MM.1S (cell line): Measurements from ENCODE around the gene TENT4A.

ENCODE experiments used
- DNase-seq: peaks from one replicate; pipeline ENCODE4 v3.0.0-alpha.2; 2015
- H2AFZ ChIP-seq: fragments of 300-600 bp; sonication (generic); 2 replicates; pipeline ENCODE4 v1.6.0; 2016; ENCODE audit warnings: antibody characterized with exemption, low read length
- H3F3A ChIP-seq: fragments of 300-600 bp; sonication (generic); 2 replicates; pipeline ENCODE4 v1.6.1; 2016; ENCODE audit warnings: mild to moderate bottlenecking, antibody characterized with exemption, low read length, moderate library complexity, mixed read lengths; ENCODE audit not compliant: insufficient read depth
- H3K27ac ChIP-seq: fragments of 300-600 bp; sonication (generic); 2 replicates; pipeline ENCODE4 v1.5.1; 2016; ENCODE audit warnings: mild to moderate bottlenecking, low read length
- H3K27me3 ChIP-seq: fragments of 300-600 bp; sonication (generic); replicated peaks from 2 replicates; pipeline ENCODE4 v1.6.0; 2016; ENCODE audit warnings: low read length; ENCODE audit not compliant: insufficient read depth
- H3K36me3 ChIP-seq: fragments of 300-600 bp; sonication (generic); replicated peaks from 2 replicates; pipeline ENCODE4 v1.6.1; 2016; ENCODE audit warnings: mild to moderate bottlenecking, low read length, mixed read lengths; ENCODE audit not compliant: insufficient read depth
- H3K4me1 ChIP-seq: fragments of 300-600 bp; sonication (generic); 2 replicates; pipeline ENCODE4 v1.6.1; 2016; ENCODE audit warnings: low read length, mixed read lengths
- H3K4me2 ChIP-seq: fragments of 300-600 bp; sonication (generic); 2 replicates; pipeline ENCODE4 v1.6.0; 2016; ENCODE audit warnings: low read depth, low read length
- H3K4me3 ChIP-seq: fragments of 300-600 bp; sonication (generic); 2 replicates; pipeline ENCODE4 v1.5.1; 2016; ENCODE audit warnings: low read length, mixed read lengths
- H3K79me2 ChIP-seq: fragments of 300-600 bp; sonication (generic); 2 replicates; pipeline ENCODE4 v1.6.1; 2016; ENCODE audit warnings: mixed run types, low read length, mixed read lengths
- H3K9ac ChIP-seq: fragments of 300-600 bp; sonication (generic); 2 replicates; pipeline ENCODE4 v1.6.1; 2016; ENCODE audit warnings: low read length, mixed read lengths
- H3K9me2 ChIP-seq: fragments of 300-600 bp; sonication (generic); replicated peaks from 2 replicates; pipeline ENCODE4 v1.6.1; 2016; ENCODE audit warnings: mild to moderate bottlenecking, low read length, mixed read lengths; ENCODE audit not compliant: insufficient read depth
- H3K9me3 ChIP-seq: fragments of 300-600 bp; sonication (generic); replicated peaks from 2 replicates; pipeline ENCODE4 v1.6.1; 2016; ENCODE audit warnings: mild to moderate bottlenecking, low read length, mixed read lengths; ENCODE audit not compliant: insufficient read depth
- H4K20me1 ChIP-seq: fragments of 300-600 bp; sonication (generic); 2 replicates; pipeline ENCODE4 v1.6.1; 2016; ENCODE audit warnings: mild to moderate bottlenecking, low read length, moderate library complexity, mixed read lengths; ENCODE audit not compliant: insufficient read depth
- CTCF ChIP-seq: fragments of 300-600 bp; sonication (generic); IDR thresholded peaks from 2 replicates; pipeline ENCODE4 v1.5.1; 2016; ENCODE audit warnings: antibody characterized with exemption, low read length, mixed read lengths
- EZH2 ChIP-seq: fragments of 300-600 bp; sonication (generic); optimal IDR thresholded peaks from 2 replicates; pipeline ENCODE3; 2017; ENCODE audit warnings: low read depth, mild to moderate bottlenecking, antibody characterized with exemption, low read length, mixed read lengths
- EZH2phosphoT487 ChIP-seq: fragments of 300-600 bp; sonication (generic); IDR thresholded peaks from 2 replicates; pipeline ENCODE4 v1.6.1; 2018; ENCODE audit warnings: antibody characterized with exemption, low read length

TENT4A gene

GRCh38 chr5:6788439-6788838, 75.2 kb downstream of the TENT4A start:
- H3F3A ChIP-seq = no peaks in the 10 kb centered on the region
- no peak overlapping the region for H3K4me3 ChIP-seq
- no peak for DNase-seq
- H3K36me3 ChIP-seq = no peaks in the 10 kb centered on the region
- H3K27me3 ChIP-seq = no peaks in the 10 kb centered on the region
- H2AFZ ChIP-seq = no peak overlapping the region
- no peaks in the 10 kb centered on the region for H3K9me2 ChIP-seq
- no peaks in the 10 kb centered on the region for H3K79me2 ChIP-seq
- H4K20me1 ChIP-seq = no peaks in the 10 kb centered on the region
- no peaks in the 10 kb centered on the region for H3K4me1 ChIP-seq
- no peak overlapping the region for H3K9ac ChIP-seq
- TF ChIP-seq EZH2 (no peak), EZH2phosphoT487 (no peak), CTCF (no peak)
- H3K4me2 ChIP-seq = no peak overlapping the region
- no peaks in the 10 kb centered on the region for H3K9me3 ChIP-seq
- H3K27ac ChIP-seq = no peak overlapping the region

GRCh38 chr5:6788956-6789649, 75.9 kb downstream of the TENT4A start:
- Histone ChIP-seq H3K9me2 (no peaks in the 10 kb centered on the region), H3F3A (no peaks in the 10 kb centered on the region), H3K27ac (no peak overlapping the region), H4K20me1 (no peaks in the 10 kb centered on the region), H3K4me2 (no peak overlapping the region), H3K4me1 (no peaks in the 10 kb centered on the region), H3K9ac (no peak overlapping the region), H3K4me3 (no peak overlapping the region), H3K79me2 (no peaks in the 10 kb centered on the region), H3K27me3 (no peaks in the 10 kb centered on the region), H3K36me3 (no peaks in the 10 kb centered on the region), H3K9me3 (no peaks in the 10 kb centered on the region), H2AFZ (no peak overlapping the region)
- TF ChIP-seq EZH2 (no peak), EZH2phosphoT487 (no peak), CTCF (no peak)
- no peak for DNase-seq

- Histone ChIP-seq H3K27ac (no peak overlapping the region), H3K9ac (no peak overlapping the region), H3K27me3 (no peaks in the 10 kb centered on the region), H4K20me1 (no peaks in the 10 kb centered on the region), H2AFZ (no peak overlapping the region), H3K4me2 (no peak overlapping the region), H3K36me3 (no peaks in the 10 kb centered on the region), H3F3A (no peaks in the 10 kb centered on the region), H3K9me2 (no peaks in the 10 kb centered on the region), H3K9me3 (no peaks in the 10 kb centered on the region), H3K4me1 (no peaks in the 10 kb centered on the region), H3K79me2 (no peaks in the 10 kb centered on the region), H3K4me3 (no peak overlapping the region)
- no peak for TF ChIP-seq EZH2
- TF ChIP-seq CTCF = no peak
- no peak for TF ChIP-seq EZH2phosphoT487
- no peak for DNase-seq
Measured at GRCh38 chr5:6790346-6790865, 77.2 kb downstream of the TENT4A start.
